Measurements from ENCODE around the gene ESRP2. TPM values are rescaled to one million over a fixed set of nuclear protein-coding genes. Genes with fewer than 3 reads are reported as not detected.

The ESRP2 gene
- total and polyA plus RNA-seq, 8 donors = 19.8 to 184 (median 35.9) TPM

DNA sequence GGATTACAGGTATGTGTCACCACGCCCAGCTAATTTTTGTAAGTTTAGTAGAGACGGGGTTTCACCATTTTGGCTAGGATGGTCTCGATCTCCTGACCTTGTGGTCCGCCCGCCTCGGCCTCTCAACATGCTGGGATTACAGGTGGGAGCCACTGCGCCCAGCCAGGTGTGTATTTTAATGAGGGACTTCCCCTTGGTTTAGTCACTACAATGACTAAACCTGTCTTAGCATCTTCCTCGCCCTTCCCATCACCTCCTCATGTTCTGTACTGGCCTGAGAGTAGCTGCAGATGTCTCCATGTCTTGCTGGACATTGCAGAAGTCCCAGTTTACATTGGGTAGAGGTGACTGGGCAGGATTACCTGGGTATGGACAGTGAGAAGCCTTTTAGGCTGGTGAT is 38.0 kb upstream of the ESRP2 start:
- H3K4me3 ChIP-seq = no peak overlapping the region
- intact Hi-C loops (cut with DNase I; ENCODE audit: low total_unique reads) = no loop called here
- H3K4me1 ChIP-seq = peaks cover 26 to 83% (median 60%) of the 10 kb centered on the region in 4 donors
- no peaks in the 10 kb centered on the region for H3K9me3 ChIP-seq
- no peak for TF ChIP-seq EP300 (IDR thresholded peaks at IDR 0.05)
- TF ChIP-seq CTCF (IDR thresholded peaks at IDR 0.05) = no peak
- TF ChIP-seq POLR2AphosphoS5 (IDR thresholded peaks at IDR 0.05) = no peak
- 90 to 99% (median 94%) methylated on average over 8 of the region's 8 CpGs for WGBS, 5 donors
- no peaks in the 10 kb centered on the region for H3K27me3 ChIP-seq
- peaks cover 0 to 29% (median 18%) of the 10 kb centered on the region in 4 donors for H3K36me3 ChIP-seq
- no peak for DNase-seq
- H3K27ac ChIP-seq = peak overlapping the region in 1 of 5 donors; percentile 70

- WGBS, 5 donors = 91 to 96% (median 93%) methylated on average over 5 of the region's 5 CpGs
- intact Hi-C loops (cut with DNase I; ENCODE audit: low total_unique reads) = no loop called here
- H3K4me1 ChIP-seq = peaks cover 26 to 87% (median 60%) of the 10 kb centered on the region in 4 donors
- no peak for TF ChIP-seq POLR2AphosphoS5 (IDR thresholded peaks at IDR 0.05)
- no peak for TF ChIP-seq EP300 (IDR thresholded peaks at IDR 0.05)
- TF ChIP-seq POLR2A (IDR thresholded peaks at IDR 0.05) = no peak
- no peak for TF ChIP-seq CTCF (IDR thresholded peaks at IDR 0.05)
- H3K9me3 ChIP-seq = no peaks in the 10 kb centered on the region
- no peak overlapping the region for H3K4me3 ChIP-seq
- H3K27me3 ChIP-seq = no peaks in the 10 kb centered on the region
- peaks cover 0 to 29% (median 18%) of the 10 kb centered on the region in 4 donors for H3K36me3 ChIP-seq
- H3K27ac ChIP-seq = peak overlapping the region in 4 of 5 donors; percentile 67 to 78 (median 71)
- DNase-seq = no peak
Measured at GRCh38 chr16:68273459-68273858, 37.5 kb upstream of the ESRP2 start.

GRCh38 chr16:68272507-68273209 is 36.7 kb upstream of the ESRP2 start:
- peak; percentile 77 to 80 for DNase-seq
- no peaks in the 10 kb centered on the region for H3K9me3 ChIP-seq
- H3K36me3 ChIP-seq = peaks cover 0 to 29% (median 18%) of the 10 kb centered on the region in 4 donors
- intact Hi-C loops (cut with DNase I; ENCODE audit: low total_unique reads) = no loop called here
- TF ChIP-seq POLR2AphosphoS5 (IDR thresholded peaks at IDR 0.05) (peak in 1 of 3 donors; percentile 4), CTCF (IDR thresholded peaks at IDR 0.05) (no peak)
- WGBS, 5 donors = 30 to 66% (median 49%) methylated on average over 4 of the region's 4 CpGs
- no peaks in the 10 kb centered on the region for H3K27me3 ChIP-seq
- H3K27ac ChIP-seq = peak overlapping the region; percentile 65 to 78 (median 70)
- H3K4me3 ChIP-seq = no peak overlapping the region
- peaks cover 30 to 95% (median 64%) of the 10 kb centered on the region in 4 donors for H3K4me1 ChIP-seq

DNA sequence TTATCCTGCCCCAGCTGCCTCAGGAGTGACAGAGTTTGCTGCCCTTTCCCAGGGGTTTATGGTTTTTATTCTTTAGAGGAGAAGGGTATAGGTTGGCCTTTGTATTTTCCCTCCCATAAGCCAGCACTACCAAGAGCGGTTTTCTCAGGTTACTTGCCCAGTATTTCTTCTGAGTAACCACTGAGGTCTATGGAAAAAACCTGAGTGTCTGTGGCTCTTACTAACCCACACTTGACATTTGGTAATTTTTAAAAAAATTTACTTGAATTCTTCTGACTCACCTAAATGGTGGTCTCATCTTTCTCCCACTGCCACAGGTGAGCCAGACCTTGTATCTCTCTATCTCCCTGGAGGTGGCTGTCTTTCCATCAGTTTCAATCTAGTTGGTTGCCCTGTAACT is 34.4 kb upstream of the ESRP2 start:
- intact Hi-C loops (cut with DNase I; ENCODE audit: low total_unique reads) = no loop called here
- no peaks in the 10 kb centered on the region for H3K9me3 ChIP-seq
- no peaks in the 10 kb centered on the region for H3K27me3 ChIP-seq
- H3K36me3 ChIP-seq = peaks cover 0 to 29% (median 18%) of the 10 kb centered on the region in 4 donors
- H3K27ac ChIP-seq = no peak overlapping the region
- peaks cover 37 to 94% (median 59%) of the 10 kb centered on the region in 4 donors for H3K4me1 ChIP-seq
- 0 to 40% (median 0%) methylated on average over 1 of the region's 1 CpG for WGBS, 5 donors
- TF ChIP-seq EP300 (IDR thresholded peaks at IDR 0.05) (no peak), CTCF (IDR thresholded peaks at IDR 0.05) (no peak), POLR2A (IDR thresholded peaks at IDR 0.05) (no peak)
- DNase-seq = no peak
- no peak overlapping the region for H3K4me3 ChIP-seq

Measured in stomach (tissue), 9 donors.